ENCODE measurements around the gene CD3D. TPM values are rescaled to one million over a fixed set of nuclear protein-coding genes. Genes with fewer than 3 reads are reported as not detected.
A peak's percentile ranks its signal among the peaks of the same experiment; 100 is the strongest.

Gene CD3D
- total RNA-seq, 2 donors from 2014 or later = 313 to 365 TPM

GRCh38 chr11:118353084-118353710 is 10.7 kb upstream of the CD3D start:
- peaks cover 68% of the 10 kb centered on the region for H3K36me3 Mint-ChIP-seq (ENCODE audit: low read depth)
- H3K4me3 Mint-ChIP-seq = no peak overlapping the region
- ATAC-seq (replicated peaks) = no peak
- peak overlapping the region; percentile 61 for H3K27ac Mint-ChIP-seq
- H3K4me1 Mint-ChIP-seq = peaks cover 20% of the 10 kb centered on the region
- no peaks in the 10 kb centered on the region for H3K27me3 Mint-ChIP-seq
- H3K9me3 Mint-ChIP-seq = no peaks in the 10 kb centered on the region

GRCh38 chr11:118349475-118349874 is 7.0 kb upstream of the CD3D start:
- Mint-ChIP-seq H3K4me3 (peak overlapping the region; percentile 2), H3K4me1 (peaks cover 34% of the 10 kb centered on the region), H3K27me3 (no peaks in the 10 kb centered on the region), H3K9me3 (no peaks in the 10 kb centered on the region), H3K36me3 (ENCODE audit: low read depth) (peaks cover 86% of the 10 kb centered on the region), H3K27ac (peak overlapping the region; percentile 37)
- peak; percentile 18 for ATAC-seq (replicated peaks)

DNA sequence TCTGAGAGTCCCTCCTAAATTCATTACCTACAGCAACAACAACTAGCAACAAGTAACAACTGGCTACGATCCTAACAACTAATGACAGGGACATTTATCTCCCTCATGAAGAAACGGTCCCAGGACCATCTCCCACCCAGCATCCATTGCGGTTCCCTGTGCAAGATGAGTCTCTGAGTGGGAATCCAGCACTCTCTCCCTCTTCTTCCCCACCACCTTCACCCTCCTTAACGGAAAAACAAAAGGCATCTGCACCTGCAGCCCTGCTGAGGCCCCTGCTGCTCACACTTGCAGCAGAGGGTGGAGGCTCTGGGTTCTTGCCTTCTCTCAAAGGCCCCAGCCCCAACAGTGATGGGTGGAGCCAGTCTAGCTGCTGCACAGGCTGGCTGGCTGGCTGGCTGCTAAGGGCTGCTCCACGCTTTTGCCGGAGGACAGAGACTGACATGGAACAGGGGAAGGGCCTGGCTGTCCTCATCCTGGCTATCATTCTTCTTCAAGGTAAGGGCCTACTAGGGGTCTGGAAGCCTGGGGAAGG is 1.5 kb upstream of the CD3D start, which contains the start of gene CD3G:
TSS of gene CD3G (plus strand) at position 364 of the 535 bp plus-strand sequence. CDS start at position 444, 80 bp downstream.
- Mint-ChIP-seq H3K4me3 (peak within 1 kb of the TSS; percentile 91), H3K27me3 (no peaks in the 10 kb centered on the region), H3K27ac (peak within 1 kb of the TSS; percentile 99), H3K9me3 (no peaks in the 10 kb centered on the region), H3K4me1 (peaks cover 50% of the 10 kb centered on the region), H3K36me3 (ENCODE audit: low read depth) (peaks cover 67% of the 10 kb centered on the region)
- ATAC-seq (replicated peaks) = peak; percentile 65

- H3K36me3 Mint-ChIP-seq (ENCODE audit: low read depth) = peaks cover 68% of the 10 kb centered on the region
- H3K9me3 Mint-ChIP-seq = no peaks in the 10 kb centered on the region
- ATAC-seq (replicated peaks) = peak; percentile 45
- H3K27me3 Mint-ChIP-seq = no peaks in the 10 kb centered on the region
- H3K4me3 Mint-ChIP-seq = peak overlapping the region; percentile 91
- peak overlapping the region; percentile 99 for H3K27ac Mint-ChIP-seq
- H3K4me1 Mint-ChIP-seq = peaks cover 48% of the 10 kb centered on the region
Observed at GRCh38 chr11:118343248-118343647, 743 bp upstream of the CD3D start.

DNA sequence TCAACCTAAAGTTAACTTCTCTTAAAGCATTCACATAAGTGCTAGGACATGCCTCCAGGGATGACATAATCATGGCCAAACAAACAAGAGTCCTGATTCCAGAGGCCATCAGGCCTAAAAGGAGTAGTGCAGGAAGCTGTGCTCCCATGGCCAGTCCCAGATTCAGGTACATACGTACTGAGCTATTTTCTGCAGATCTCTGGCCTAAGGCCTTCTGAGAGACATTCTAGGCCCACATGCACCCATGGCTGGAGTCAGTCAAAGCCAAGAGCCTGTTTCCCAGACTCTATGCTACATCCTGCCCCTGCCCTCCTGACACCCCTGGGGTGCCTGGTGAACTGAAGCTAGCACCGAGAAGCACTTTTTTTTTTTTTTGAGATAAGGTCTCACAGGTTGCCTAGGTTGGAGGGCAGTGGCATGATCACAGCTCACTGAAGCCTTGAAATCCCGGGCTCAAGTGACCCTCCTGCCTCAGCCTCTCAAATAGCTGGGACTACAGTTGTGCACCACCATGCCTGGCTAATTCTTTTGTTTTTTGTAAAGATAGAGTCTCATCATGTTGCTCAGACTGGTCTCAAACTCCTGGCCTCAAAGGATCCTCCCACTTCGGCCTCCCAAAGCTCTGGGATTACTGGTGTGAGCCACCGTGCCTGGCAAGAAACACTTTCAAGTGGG is 553 bp downstream of the CD3D start:
- no peak for ATAC-seq (replicated peaks)
- no peaks in the 10 kb centered on the region for H3K9me3 Mint-ChIP-seq
- peak overlapping the region; percentile 91 for H3K4me3 Mint-ChIP-seq
- H3K4me1 Mint-ChIP-seq = peaks cover 43% of the 10 kb centered on the region
- peak overlapping the region; percentile 99 for H3K27ac Mint-ChIP-seq
- no peaks in the 10 kb centered on the region for H3K27me3 Mint-ChIP-seq
- H3K36me3 Mint-ChIP-seq (ENCODE audit: low read depth) = peaks cover 73% of the 10 kb centered on the region

DNA sequence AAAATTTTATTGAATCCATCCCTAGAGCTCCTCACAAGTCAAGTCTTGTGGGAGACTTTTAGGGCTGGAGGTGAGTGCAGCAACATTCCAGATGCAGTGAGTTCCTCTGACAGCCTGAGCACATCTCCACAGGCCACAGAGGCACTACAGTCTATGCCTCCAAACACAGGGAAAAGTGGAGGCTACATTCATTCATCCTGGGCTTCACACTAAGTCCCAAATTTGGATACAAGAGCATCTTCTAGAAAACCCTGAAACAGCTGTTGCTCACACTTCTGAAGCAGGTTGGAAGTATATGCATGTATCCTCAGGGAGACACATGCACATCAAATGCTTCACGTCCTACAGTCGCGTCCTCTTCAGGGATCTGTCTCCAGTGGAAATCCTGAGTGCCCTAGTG is 1.2 kb downstream of the CD3D start:
- Mint-ChIP-seq H3K9me3 (no peaks in the 10 kb centered on the region), H3K36me3 (ENCODE audit: low read depth) (peaks cover 74% of the 10 kb centered on the region), H3K4me1 (peaks cover 39% of the 10 kb centered on the region), H3K27me3 (no peaks in the 10 kb centered on the region), H3K4me3 (peak overlapping the region; percentile 91), H3K27ac (peak overlapping the region; percentile 99)
- ATAC-seq (replicated peaks) = no peak

DNA sequence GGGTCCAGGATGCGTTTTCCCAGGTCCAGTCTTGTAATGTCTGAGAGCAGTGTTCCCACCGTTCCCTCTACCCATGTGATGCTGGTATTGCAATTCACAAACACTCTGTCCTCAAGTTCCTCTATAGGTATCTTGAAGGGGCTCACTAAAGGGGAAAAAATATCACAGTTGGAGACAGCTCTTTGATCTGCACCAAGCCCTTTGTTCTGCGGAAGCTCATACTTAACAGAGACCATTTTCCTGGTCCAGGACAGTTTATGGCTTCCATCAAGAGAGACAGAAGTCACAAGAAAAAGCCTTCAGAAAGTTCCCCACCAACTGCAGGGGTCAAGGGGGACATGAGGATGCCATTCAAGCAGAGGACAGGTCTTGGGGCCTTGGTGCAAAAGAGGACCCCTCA is 2.1 kb downstream of the CD3D start:
- ATAC-seq (replicated peaks) = no peak
- H3K4me1 Mint-ChIP-seq = peaks cover 35% of the 10 kb centered on the region
- H3K9me3 Mint-ChIP-seq = no peaks in the 10 kb centered on the region

GRCh38 chr11:118339281-118339961 is 3.1 kb downstream of the CD3D start:
- peaks cover 68% of the 10 kb centered on the region for H3K36me3 Mint-ChIP-seq (ENCODE audit: low read depth)
- peak overlapping the region; percentile 91 for H3K4me3 Mint-ChIP-seq
- no peaks in the 10 kb centered on the region for H3K27me3 Mint-ChIP-seq
- H3K4me1 Mint-ChIP-seq = peaks cover 33% of the 10 kb centered on the region
- no peaks in the 10 kb centered on the region for H3K9me3 Mint-ChIP-seq
- H3K27ac Mint-ChIP-seq = peak overlapping the region; percentile 99
- ATAC-seq (replicated peaks) = peak; percentile 11

More for the DNA sequence above, 2.1 kb downstream of the CD3D start:
- H3K27me3 Mint-ChIP-seq = no peaks in the 10 kb centered on the region
- peaks cover 70% of the 10 kb centered on the region for H3K36me3 Mint-ChIP-seq (ENCODE audit: low read depth)
- H3K4me3 Mint-ChIP-seq = peak overlapping the region; percentile 91
- peak overlapping the region; percentile 99 for H3K27ac Mint-ChIP-seq

DNA sequence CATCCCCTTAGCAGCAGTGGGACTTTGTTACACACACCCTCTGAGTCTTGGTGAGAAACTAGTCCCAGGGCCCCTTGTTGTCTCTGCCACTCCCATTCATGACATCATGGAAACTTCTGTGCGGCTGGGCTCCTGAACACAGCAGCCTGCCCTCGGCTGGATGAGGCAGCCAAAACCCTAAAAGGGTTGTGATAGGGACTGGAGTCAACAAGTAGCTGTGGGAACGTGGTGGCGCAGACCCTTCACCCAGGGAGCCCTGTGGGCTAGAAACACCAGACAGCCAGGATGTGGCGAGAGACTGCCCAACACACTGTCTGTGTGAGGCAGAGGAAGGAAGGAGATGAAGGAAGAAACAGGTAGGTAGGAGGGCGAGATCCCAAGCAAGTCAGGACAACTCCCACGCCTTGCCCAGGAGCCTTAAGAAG is 3.9 kb downstream of the CD3D start:
- H3K27ac Mint-ChIP-seq = peak overlapping the region; percentile 99
- peak overlapping the region; percentile 91 for H3K4me3 Mint-ChIP-seq
- H3K27me3 Mint-ChIP-seq = no peaks in the 10 kb centered on the region
- H3K36me3 Mint-ChIP-seq (ENCODE audit: low read depth) = peaks cover 68% of the 10 kb centered on the region
- ATAC-seq (replicated peaks) = peak; percentile 74
- no peaks in the 10 kb centered on the region for H3K9me3 Mint-ChIP-seq
- H3K4me1 Mint-ChIP-seq = peaks cover 29% of the 10 kb centered on the region

DNA sequence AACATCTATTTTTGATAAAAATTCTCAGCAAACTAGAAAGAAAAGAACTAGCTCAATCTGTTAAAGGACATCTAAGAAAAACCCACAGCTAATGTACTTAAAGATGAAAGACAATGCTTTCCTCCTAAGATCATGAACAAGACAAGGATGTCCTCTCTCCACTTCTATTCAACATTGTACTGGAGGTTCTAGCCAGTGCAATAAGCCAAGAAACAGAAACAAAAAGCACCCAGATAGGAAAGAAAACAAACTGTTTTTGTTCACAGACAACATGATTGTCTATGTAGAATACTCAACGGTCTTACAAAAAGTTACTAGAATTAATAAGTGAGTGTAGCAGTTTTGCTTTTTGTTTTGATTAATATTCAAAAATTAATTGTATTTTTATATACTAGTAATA is 7.8 kb downstream of the CD3D start:
- H3K9me3 Mint-ChIP-seq = no peaks in the 10 kb centered on the region
- peak overlapping the region; percentile 77 for H3K27ac Mint-ChIP-seq
- no peaks in the 10 kb centered on the region for H3K27me3 Mint-ChIP-seq
- peak overlapping the region; percentile 70 for H3K4me3 Mint-ChIP-seq
- no peak for ATAC-seq (replicated peaks)
- peaks cover 39% of the 10 kb centered on the region for H3K36me3 Mint-ChIP-seq (ENCODE audit: low read depth)
- H3K4me1 Mint-ChIP-seq = peaks cover 19% of the 10 kb centered on the region

DNA sequence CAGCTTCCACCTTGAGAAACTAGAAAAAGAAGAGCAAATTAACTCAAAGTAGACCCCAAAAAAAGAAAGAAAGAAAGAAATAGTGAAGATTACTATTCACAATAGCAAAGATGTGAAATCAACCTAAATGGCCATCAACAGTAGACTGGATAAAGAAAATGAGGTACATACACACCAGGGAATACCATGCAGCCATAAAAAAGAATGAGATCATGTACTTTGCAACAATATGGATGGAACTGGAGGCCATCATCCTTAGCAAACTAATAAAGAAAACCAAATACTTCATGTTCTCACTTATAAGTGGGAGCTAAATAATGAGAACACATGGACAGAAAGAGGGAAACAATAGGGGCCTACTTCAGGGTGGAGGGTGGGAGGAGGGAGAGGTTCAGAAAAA is 13.8 kb downstream of the CD3D start:
- ATAC-seq (replicated peaks) = no peak
- Mint-ChIP-seq H3K9me3 (no peaks in the 10 kb centered on the region), H3K27me3 (no peaks in the 10 kb centered on the region), H3K27ac (no peak overlapping the region), H3K4me1 (no peaks in the 10 kb centered on the region), H3K4me3 (no peak overlapping the region), H3K36me3 (ENCODE audit: low read depth) (no peaks in the 10 kb centered on the region)

- no peak overlapping the region for H3K4me3 Mint-ChIP-seq
Observed at GRCh38 chr11:118325283-118325682, 17.2 kb downstream of the CD3D start.

DNA sequence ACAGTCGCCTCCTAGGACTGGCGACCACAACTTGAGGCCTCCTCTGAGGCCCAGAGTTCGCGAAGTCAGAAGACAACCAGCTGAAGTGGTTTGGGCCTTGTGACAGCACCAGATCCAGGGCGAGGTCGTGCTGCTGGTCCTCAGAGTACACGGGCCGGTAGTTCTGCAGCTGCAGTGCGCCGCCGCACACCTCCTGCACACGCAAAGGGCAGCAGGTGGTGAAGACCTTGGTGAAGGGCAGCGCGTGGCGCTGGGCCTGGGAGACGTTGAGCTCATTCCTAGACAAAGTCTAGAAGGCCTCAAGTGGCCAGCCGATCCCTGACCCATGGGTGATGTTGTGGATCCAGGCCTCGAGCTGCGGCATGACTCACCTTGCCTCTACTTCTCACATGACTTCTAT is 19.8 kb downstream of the CD3D start:
- no peak for ATAC-seq (replicated peaks)
- H3K4me1 Mint-ChIP-seq = peaks cover 25% of the 10 kb centered on the region
- peak overlapping the region; percentile 31 for H3K27ac Mint-ChIP-seq
- no peaks in the 10 kb centered on the region for H3K9me3 Mint-ChIP-seq
- no peaks in the 10 kb centered on the region for H3K36me3 Mint-ChIP-seq (ENCODE audit: low read depth)
- H3K4me3 Mint-ChIP-seq = no peak overlapping the region
- H3K27me3 Mint-ChIP-seq = no peaks in the 10 kb centered on the region

More at GRCh38 chr11:118325283-118325682, 17.2 kb downstream of the CD3D start:
- H3K4me1 Mint-ChIP-seq = peaks cover 7% of the 10 kb centered on the region
- H3K36me3 Mint-ChIP-seq (ENCODE audit: low read depth) = no peaks in the 10 kb centered on the region
- H3K27me3 Mint-ChIP-seq = no peaks in the 10 kb centered on the region
- H3K9me3 Mint-ChIP-seq = no peaks in the 10 kb centered on the region
- no peak overlapping the region for H3K27ac Mint-ChIP-seq
- ATAC-seq (replicated peaks) = no peak

- Mint-ChIP-seq H3K36me3 (ENCODE audit: low read depth) (peaks cover 9% of the 10 kb centered on the region), H3K4me3 (no peak overlapping the region), H3K27ac (peak overlapping the region; percentile 31), H3K4me1 (peaks cover 32% of the 10 kb centered on the region), H3K27me3 (no peaks in the 10 kb centered on the region), H3K9me3 (no peaks in the 10 kb centered on the region)
- no peak for ATAC-seq (replicated peaks)
Observed at GRCh38 chr11:118321386-118322082, 21.0 kb downstream of the CD3D start.

Measured in activated T-helper 17 cell treated with anti-CD3 and anti-CD28 coated beads, Interleukin-2, amount 50 U/mL, for 72 hours (primary cell).